Measurements from ENCODE around the gene RYR2.

DNA sequence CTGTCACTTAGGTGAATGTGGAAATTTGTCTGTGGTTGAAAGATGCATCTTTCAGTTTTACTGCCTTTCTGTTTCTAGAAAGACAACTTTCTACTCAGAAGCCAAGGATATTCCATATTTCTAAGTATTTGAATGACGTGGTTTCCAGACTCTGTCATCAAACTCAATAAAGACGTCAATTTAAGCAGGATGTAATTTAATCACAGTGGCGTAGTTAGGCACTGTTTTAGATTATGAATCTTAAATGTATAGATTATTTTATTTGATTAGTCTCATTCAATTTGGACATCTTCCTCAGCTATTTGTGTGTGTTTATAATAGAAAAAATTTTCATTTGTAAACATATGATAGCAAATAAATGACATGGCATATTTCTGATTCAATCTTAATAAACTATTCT lies 298.9 kb downstream of the RYR2 start:
- TF ChIP-seq POLR2AphosphoS5 (IDR thresholded peaks at IDR 0.05; ENCODE audit: low read depth, low read length) (no peak), TAF1 (IDR thresholded peaks at IDR 0.05; ENCODE audit: borderline replicate concordance, low read depth, low read length) (no peak), POLR2A (IDR thresholded peaks at IDR 0.05; ENCODE audit: low read depth, low read length) (no peak)
